K562 (cell line): ENCODE measurements around the gene IRS1.

Source experiments
- ATF7 ChIP-seq: fragments of 450-650 bp; IDR thresholded peaks from 2 replicates; pipeline ENCODE4 v1.7.1; 2014; ENCODE audit warnings: mild to moderate bottlenecking, moderate library complexity
- CREM ChIP-seq: IDR thresholded peaks from 2 replicates; pipeline ENCODE4 v1.6.1; 2014; ENCODE audit warnings: antibody characterized with exemption, low read depth
- E2F1 ChIP-seq: sonication (generic); formaldehyde crosslinking; IDR thresholded peaks from 2 replicates; pipeline ENCODE4 v1.8.1; 2023; ENCODE audit warnings: mild to moderate bottlenecking, missing genetic modification reagents, moderate library complexity
- FIP1L1 ChIP-seq: fragments of 200-400 bp; formaldehyde crosslinking; IDR thresholded peaks from 2 replicates; pipeline ENCODE4 v1.6.1; 2018; ENCODE audit warnings: mild to moderate bottlenecking, low read depth, low read length; ENCODE audit not compliant: poor library complexity, severe bottlenecking
- HNRNPK ChIP-seq: fragments of 200-400 bp; formaldehyde crosslinking; IDR thresholded peaks from one replicate; pipeline ENCODE4 v1.6.1; 2018; ENCODE audit warnings: mild to moderate bottlenecking, low read depth, low read length; ENCODE audit not compliant: poor library complexity, severe bottlenecking
- MBD2 ChIP-seq: sonication (generic); IDR thresholded peaks from 2 replicates; pipeline ENCODE4 v1.6.1; 2016; ENCODE audit warnings: low read depth, borderline replicate concordance
- PKNOX1 ChIP-seq: fragments of 450-650 bp; IDR thresholded peaks from 2 replicates; pipeline ENCODE4 v1.6.1; 2016
- ZFP36 ChIP-seq: fragments of 150-350 bp; IDR thresholded peaks from 2 replicates; pipeline ENCODE4 v1.6.1; 2018; ENCODE audit warnings: low read length, low read depth; ENCODE audit not compliant: partially characterized antibody
- ZNF24 ChIP-seq: fragments of 450-650 bp; IDR thresholded peaks from 2 replicates; pipeline ENCODE4 v1.6.1; 2016

- TF ChIP-seq ZNF24 (no peak), FIP1L1 (no peak), HNRNPK (no peak), ATF7 (no peak), E2F1 (CRISPR knock-in tag) (no peak), ZFP36 (no peak), MBD2 (no peak), CREM (no peak), PKNOX1 (no peak)
These were observed 47.5 kb upstream of the IRS1 start for GRCh38 chr2:226847090-226847489.
